Natural killer cell (primary cell): ENCODE results near the gene KCNK5. TPM values are rescaled to one million over a fixed set of nuclear protein-coding genes. Genes with fewer than 3 reads are reported as not detected.
A peak's percentile ranks its signal among the peaks of the same experiment; 100 is the strongest.

Experiments used
- ATAC-seq, 3 donors: fragments of 150-1000 bp in 2 of 3; fragments of 200-7000 bp in 1 of 3; cut with Tn5 transposase; 1 replicate in 1 of 3; 2 replicates in 2 of 3; pipeline ENCODE4 v1.10.0; 2021; ENCODE audit warnings: mild to moderate bottlenecking in 2 of 3, moderate library complexity in 2 of 3
- DNase-seq, 2 donors: peaks; one replicate each; pipeline versions ENCODE4 v3.0.0 to v3.0.0-alpha.2; 2013 to 2021; ENCODE audit warnings: mixed read lengths in 1 of 2
- H3K27ac ChIP-seq: one replicate; pipeline ENCODE4 v1.5.1; 2013; ENCODE audit warnings: mild to moderate bottlenecking, low read length
- H3K27me3 ChIP-seq: one replicate; pipeline ENCODE4 v1.6.1; 2013; ENCODE audit warnings: low read length; ENCODE audit not compliant: control insufficient read depth, insufficient read depth
- H3K36me3 ChIP-seq: one replicate; pipeline ENCODE4 v1.6.1; 2013; ENCODE audit warnings: low read length; ENCODE audit not compliant: control insufficient read depth, insufficient read depth
- H3K4me1 ChIP-seq: one replicate; pipeline ENCODE4 v1.6.1; 2013; ENCODE audit warnings: low read length; ENCODE audit not compliant: control insufficient read depth, insufficient read depth
- H3K4me3 ChIP-seq: one replicate; pipeline ENCODE4 v1.5.1; 2013; ENCODE audit warnings: low read length
- H3K9me3 ChIP-seq: one replicate; pipeline ENCODE4 v1.6.1; 2013; ENCODE audit warnings: low read length; ENCODE audit not compliant: control insufficient read depth, insufficient read depth
- H3K27ac Mint-ChIP-seq, 2 donors: one replicate each; pipeline ENCODE4 v1.8.0; 2022; ENCODE audit warnings: mild to moderate bottlenecking in 2 of 2, mixed read lengths in 2 of 2, moderate library complexity in 1 of 2
- H3K27me3 Mint-ChIP-seq, 2 donors: one replicate each; pipeline ENCODE4 v1.8.0; 2022; ENCODE audit warnings: low read depth in 2 of 2, mixed read lengths in 2 of 2
- H3K36me3 Mint-ChIP-seq: one replicate; pipeline ENCODE4 v1.8.0; 2022; ENCODE audit warnings: mixed read lengths
- H3K4me1 Mint-ChIP-seq, 2 donors: one replicate each; pipeline ENCODE4 v1.8.0; 2022; ENCODE audit warnings: mixed read lengths in 2 of 2
- H3K4me3 Mint-ChIP-seq: one replicate; pipeline ENCODE4 v1.8.0; 2022; ENCODE audit warnings: mild to moderate bottlenecking, moderate library complexity, mixed read lengths
- H3K9me3 Mint-ChIP-seq, 2 donors: one replicate each; pipeline ENCODE4 v1.8.0; 2022; ENCODE audit warnings: mixed read lengths in 2 of 2
- CTCF ChIP-seq: fragments of 200-600 bp; IDR thresholded peaks from one replicate; pipeline ENCODE4 v1.8.0; 2022; ENCODE audit warnings: antibody characterized with exemption
- WGBS: methylation state at CpG from one replicate; pipeline ENCODE4 v1.1.7; 2013; ENCODE audit warnings: missing lambda C conversion rate; ENCODE audit not compliant: insufficient coverage; 5-methylcytosine and 5-hydroxymethylcytosine counted together
- intact Hi-C: fragments of 100-400 bp; cut with micrococcal nuclease; formaldehyde crosslinking; loops from one replicate; pipeline ENCODE4 v1.14.2; 2022
- total RNA-seq, 4 donors: library from RNA; stranded (reverse); fragments of 120-200 nt in 1 of 4; gene quantifications; one replicate each; pipeline versions ENCODE4 v1.2.3 to v1.2.4, GENCODE V29; 2013 to 2022

Gene KCNK5
- total RNA-seq, 3 donors from 2014 or later (not counting 1 experiment from before 2014, with no cell fraction given), result 0.16 to 0.50 TPM; not detected in 1

- ATAC-seq, result no peak
- H3K9me3 Mint-ChIP-seq, result no peaks in the 10 kb centered on the region
- intact Hi-C loops, result no loop called here
- H3K36me3 Mint-ChIP-seq, result no peaks in the 10 kb centered on the region
- no peaks in the 10 kb centered on the region for H3K36me3 ChIP-seq
- H3K4me3 ChIP-seq, result no peak overlapping the region
- no peak overlapping the region for H3K27ac ChIP-seq
- WGBS, result 96% methylated on average over 23 of the region's 23 CpGs
- no peaks in the 10 kb centered on the region for H3K4me1 ChIP-seq
- H3K27me3 ChIP-seq, result no peaks in the 10 kb centered on the region
- H3K27ac Mint-ChIP-seq, result no peak overlapping the region
- TF ChIP-seq CTCF, result no peak
- no peak for DNase-seq
- no peaks in the 10 kb centered on the region for H3K9me3 ChIP-seq
- H3K27me3 Mint-ChIP-seq, result no peaks in the 10 kb centered on the region
- no peak overlapping the region for H3K4me3 Mint-ChIP-seq
- peaks cover 0 to 6% of the 10 kb centered on the region in 2 donors for H3K4me1 Mint-ChIP-seq
These were observed 37.9 kb downstream of the KCNK5 start for GRCh38 chr6:39191236-39191930.

GRCh38 chr6:39190545-39191235, 38.6 kb downstream of the KCNK5 start:
- no peak overlapping the region for H3K27ac Mint-ChIP-seq
- H3K4me1 Mint-ChIP-seq, result peaks cover 0 to 6% of the 10 kb centered on the region in 2 donors
- ATAC-seq (no peak), DNase-seq (no peak)
- Histone ChIP-seq H3K27me3 (no peaks in the 10 kb centered on the region), H3K27ac (no peak overlapping the region), H3K4me3 (no peak overlapping the region), H3K4me1 (no peaks in the 10 kb centered on the region), H3K36me3 (no peaks in the 10 kb centered on the region), H3K9me3 (no peaks in the 10 kb centered on the region)
- no peaks in the 10 kb centered on the region for H3K36me3 Mint-ChIP-seq
- intact Hi-C loops, result no loop called here
- H3K9me3 Mint-ChIP-seq, result no peaks in the 10 kb centered on the region
- H3K27me3 Mint-ChIP-seq, result no peaks in the 10 kb centered on the region
- TF ChIP-seq CTCF, result no peak
- WGBS, result 93% methylated on average over 21 of the region's 21 CpGs
- H3K4me3 Mint-ChIP-seq, result no peak overlapping the region

- Histone ChIP-seq H3K27me3 (no peaks in the 10 kb centered on the region), H3K4me1 (no peaks in the 10 kb centered on the region), H3K4me3 (no peak overlapping the region), H3K27ac (no peak overlapping the region), H3K36me3 (no peaks in the 10 kb centered on the region), H3K9me3 (no peaks in the 10 kb centered on the region)
- H3K27ac Mint-ChIP-seq, result no peak overlapping the region
- no peaks in the 10 kb centered on the region for H3K9me3 Mint-ChIP-seq
- ATAC-seq, result no peak
- no peak for TF ChIP-seq CTCF
- H3K4me1 Mint-ChIP-seq, result peaks cover 0 to 6% of the 10 kb centered on the region in 2 donors
- H3K27me3 Mint-ChIP-seq, result no peaks in the 10 kb centered on the region
- intact Hi-C loops, result no loop called here
- no peaks in the 10 kb centered on the region for H3K36me3 Mint-ChIP-seq
- 90% methylated on average over 15 of the region's 15 CpGs for WGBS
- no peak overlapping the region for H3K4me3 Mint-ChIP-seq
- DNase-seq, result peak in 1 of 2 donors; percentile 18
These were observed 39.2 kb downstream of the KCNK5 start for GRCh38 chr6:39189915-39190544.
